GM19328 (cell line): ENCODE measurements around the gene PPP1R1A.

ENCODE experiments used
- ATAC-seq: cut with Tn5 transposase; IDR thresholded peaks from one replicate; pipeline ENCODE4 v1.9.1; 2021; ENCODE audit warnings: mild to moderate bottlenecking, moderate library complexity; ENCODE audit not compliant: unreplicated experiment

The PPP1R1A gene, protein sequence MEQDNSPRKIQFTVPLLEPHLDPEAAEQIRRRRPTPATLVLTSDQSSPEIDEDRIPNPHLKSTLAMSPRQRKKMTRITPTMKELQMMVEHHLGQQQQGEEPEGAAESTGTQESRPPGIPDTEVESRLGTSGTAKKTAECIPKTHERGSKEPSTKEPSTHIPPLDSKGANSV

DNA sequence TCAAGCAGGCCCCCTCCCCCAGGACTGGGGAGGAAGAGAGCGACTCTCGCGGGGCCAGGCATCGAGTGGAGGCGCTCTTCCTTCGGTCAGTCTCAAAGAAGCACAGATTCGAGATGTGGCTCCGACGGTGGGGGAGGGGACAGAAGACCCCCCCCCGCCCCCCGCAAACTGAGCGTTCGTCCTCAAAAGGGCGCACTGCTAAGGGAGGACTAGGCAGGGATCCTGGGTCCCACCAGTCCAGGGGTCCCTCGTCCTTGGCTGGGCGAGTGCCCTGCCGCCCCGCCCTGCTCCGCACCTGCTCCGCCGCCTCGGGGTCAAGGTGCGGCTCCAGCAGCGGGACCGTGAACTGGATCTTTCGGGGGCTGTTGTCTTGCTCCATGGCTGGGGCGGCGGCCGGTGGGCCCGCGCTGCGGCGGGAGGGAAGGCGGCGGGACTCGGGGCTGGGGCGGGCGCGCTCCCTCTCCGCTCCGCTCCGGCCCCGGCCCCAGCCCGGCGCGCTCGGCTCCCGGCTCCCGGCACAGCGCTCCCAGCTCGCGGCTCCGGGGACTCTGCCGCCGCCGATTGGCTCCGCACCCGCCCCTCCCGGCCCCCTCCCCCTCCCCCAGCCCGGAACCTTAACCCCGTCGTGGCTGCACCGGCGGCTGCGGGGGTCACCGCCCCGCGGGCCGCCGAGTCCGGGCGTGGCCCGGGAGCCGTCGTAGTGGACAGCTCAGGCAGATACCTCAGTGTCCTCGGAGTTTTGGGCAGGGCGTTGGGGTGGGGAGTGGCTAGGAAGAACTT is at the start of gene PPP1R1A:
TSS of gene PPP1R1A (minus strand) at position 550 of the 780 bp plus-strand sequence. CDS start at position 379, 171 bp downstream.
- ATAC-seq: no peak

DNA sequence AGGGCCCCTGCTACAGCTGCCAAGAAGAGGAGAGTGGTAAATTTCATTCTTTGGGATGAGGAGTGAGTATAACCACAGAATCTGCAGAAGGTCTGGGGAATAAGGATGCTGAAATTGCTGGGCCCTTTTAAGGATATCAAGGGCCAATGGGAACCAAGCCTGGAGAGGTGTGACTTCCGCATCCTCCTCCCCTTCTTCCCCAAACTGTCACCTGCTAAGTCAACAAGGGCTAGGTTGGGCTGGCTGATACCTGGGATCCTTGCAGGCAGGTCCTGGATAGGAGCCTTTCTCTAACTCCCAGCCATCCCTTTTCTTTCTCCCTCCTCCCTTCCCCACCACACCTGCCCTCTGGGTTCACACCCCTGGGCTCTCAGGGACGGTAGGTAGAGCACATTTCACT is 46.3 kb upstream of the PPP1R1A start, which contains the start of gene LACRT:
TSS of gene LACRT (minus strand) at position 101 of the 400 bp plus-strand sequence. CDS start at position 47, 54 bp downstream.
- no peak for ATAC-seq

DNA sequence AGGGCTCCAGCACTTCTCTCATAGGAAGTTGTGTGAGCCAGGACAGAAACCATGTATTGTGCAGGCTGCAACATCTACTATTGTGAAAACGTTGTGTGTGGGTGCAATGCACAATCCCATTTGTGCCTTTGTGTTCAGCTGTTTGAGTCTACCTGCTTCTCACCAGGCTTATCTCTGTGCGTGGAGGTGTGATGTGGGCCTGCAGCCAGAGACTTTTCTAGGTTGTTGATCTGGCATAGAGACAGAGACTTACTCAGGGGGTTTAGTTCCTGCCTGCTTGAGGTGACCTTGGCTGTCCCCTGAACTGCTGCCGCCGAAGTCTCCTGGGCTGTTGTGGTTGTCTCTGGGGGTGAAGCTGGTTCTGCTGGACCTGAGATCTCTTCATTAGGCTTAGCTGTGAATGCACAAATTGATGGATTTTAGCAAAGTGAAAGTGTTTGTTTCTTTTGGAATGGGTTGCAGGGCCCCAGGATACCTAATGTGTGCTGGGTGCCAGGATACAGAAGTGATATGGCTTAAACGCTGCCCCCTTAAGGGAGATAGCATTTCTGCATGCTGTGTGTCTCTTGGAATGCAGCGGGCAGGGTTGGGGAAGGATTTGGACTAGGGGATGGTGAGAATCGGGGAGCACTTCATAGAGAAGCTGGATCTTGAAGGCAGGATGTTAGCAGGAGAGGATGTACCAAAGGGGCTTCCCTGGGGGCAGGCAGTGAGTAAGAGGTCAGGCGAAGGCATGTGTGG is 43.7 kb upstream of the PPP1R1A start:
- ATAC-seq: no peak

DNA sequence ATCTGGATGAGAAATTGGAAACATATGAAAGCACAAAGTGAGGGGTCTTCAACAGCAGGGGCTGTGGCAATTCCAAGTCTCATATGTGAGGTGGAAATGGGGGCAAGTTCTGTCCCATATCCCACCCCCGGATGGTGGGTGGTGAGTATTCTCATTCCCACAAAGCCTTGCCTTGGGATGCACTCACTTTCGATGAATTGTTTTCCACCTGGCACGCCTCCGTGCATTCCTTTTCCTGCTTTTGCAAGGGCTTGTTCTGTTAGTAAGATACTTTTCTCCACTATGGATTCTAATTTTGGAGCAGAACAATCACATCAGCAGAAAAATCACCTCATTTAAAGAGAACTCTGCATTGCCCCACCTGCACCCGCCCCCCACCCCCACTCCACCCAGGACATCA is 43.1 kb upstream of the PPP1R1A start:
- ATAC-seq: no peak

DNA sequence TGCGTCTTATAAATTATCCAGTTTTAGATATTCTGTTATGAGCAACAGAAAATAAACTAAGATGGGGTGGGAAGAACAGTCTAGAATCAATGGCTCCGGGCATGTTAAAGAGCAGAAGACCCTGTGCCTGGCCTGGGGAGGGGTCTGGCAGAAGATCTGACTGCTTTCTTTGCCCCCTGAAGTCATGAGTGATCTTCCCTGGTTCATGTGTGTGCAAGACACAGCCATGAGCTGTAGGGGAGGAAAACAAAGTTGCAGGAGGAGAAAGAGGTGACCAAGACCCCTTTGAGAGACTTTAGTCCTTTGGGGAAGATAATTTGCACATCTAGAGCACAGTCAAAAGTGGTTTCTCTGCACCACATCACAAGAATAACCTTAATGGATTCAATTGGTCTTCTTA is 41.5 kb upstream of the PPP1R1A start:
- ATAC-seq: no peak

DNA sequence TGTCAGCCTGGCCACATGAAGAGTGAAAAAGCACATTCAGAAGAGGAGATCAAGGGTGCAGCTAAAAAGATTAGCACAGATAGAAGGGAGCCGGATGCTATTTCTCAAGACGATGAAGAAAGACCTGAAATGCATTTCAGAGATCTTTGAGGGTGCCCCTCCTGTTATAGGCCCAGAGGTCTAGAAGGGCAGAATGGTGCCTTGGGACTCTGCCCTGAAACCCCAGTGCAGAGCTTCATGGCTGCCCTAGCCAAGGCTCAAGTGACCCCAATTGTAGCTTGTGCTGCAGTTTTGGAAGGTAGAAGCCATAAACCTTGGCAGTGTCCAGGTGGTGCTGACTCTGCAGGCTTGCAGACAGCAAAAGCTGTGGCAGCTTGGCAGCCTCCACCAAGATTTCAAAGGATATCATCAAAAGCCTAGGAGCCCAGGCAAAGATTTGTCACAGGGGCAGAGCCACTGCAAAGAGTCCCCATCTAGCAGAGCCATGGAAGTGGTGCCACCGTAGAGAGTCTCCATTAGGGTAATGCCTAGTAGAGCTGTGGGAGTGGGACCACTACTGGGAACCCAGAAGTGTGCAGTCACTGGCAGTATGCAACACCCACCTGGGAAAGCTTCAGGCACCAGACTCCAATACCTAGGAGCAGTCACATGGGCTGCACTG is 39.9 kb upstream of the PPP1R1A start:
- no peak for ATAC-seq

DNA sequence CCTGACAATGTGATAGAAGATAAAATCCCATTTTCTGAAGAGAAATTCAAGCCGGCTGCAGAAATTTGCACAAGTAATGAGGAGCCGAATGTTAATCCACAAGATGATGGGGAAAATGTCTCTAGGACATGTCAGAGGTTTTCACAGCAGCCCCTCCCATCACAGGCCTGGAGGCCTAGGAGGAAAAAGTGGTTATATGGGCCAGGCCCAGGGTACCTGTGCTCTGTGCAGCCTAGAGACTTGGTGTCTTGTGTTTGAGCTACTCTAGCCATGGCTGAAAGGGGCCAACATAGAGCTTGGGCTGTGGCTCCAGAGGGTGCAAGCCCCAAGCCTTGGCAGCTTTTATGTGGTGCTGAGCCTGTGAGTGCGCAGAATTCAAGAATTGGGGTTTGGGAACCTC is 38.8 kb upstream of the PPP1R1A start:
- no peak for ATAC-seq

DNA sequence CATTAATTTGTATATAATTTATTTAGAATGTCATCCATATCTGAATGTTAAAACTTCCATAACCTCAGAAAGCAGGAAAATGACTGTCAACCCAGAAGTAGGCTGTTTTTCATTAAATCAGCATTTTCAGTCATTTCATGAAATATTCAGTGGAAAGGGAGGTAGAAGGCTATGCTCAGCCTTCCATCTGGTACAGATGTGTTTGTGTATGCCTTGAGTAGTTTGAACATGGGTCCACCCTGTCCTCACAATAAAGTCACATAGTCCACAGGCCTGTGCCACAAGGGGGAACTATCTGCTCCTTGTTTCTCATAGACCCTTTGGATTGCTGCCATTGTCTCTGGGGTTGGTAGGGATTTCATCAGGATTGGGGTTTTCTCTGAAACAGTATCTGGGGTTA is 37.1 kb upstream of the PPP1R1A start:
- no peak for ATAC-seq

DNA sequence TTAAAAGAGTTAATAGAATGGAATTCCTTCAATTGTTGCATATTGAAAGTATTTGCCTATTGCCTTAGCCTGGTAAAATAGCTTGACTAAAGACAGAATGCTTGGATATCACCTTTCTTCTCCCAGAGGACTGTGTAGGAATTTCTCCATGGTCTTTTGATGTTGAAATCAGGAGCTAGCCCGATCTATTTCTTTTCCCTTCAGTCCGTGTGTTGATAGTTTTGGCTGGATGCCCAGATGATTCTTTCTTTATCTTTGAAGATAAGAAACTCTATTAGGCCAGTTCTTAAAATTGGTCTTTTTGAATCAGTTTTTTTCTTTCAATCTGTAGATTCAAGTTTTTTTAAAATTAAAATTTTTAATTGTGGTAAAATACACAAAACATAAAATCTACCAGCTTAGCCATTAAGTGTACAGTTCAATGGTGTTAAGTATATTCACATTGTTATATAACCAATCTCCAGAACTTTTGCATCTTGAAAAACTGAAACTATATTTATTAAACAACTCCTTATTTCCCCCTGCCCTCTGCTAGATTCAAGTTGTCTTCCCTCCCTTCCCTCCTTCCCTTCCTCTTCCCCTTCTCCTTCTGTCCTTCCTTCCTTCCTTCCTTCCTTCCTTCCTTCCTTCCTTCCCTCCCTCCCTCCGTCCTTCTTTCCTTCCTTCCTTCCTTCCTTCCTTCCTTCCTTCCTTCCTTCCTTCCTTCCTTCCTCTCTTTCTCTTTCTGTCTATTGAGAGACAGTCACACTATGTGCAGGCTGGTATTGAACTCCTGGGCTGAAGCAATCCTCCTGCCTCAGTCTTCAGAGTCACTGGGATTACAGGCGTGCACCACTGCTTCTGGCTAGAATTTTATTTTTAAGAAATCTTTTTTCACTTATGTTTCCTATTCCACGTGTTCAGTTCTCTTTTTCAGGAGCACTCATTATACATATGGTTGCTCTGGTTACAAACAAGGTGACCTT is 36.1 kb upstream of the PPP1R1A start:
- ATAC-seq: no peak

DNA sequence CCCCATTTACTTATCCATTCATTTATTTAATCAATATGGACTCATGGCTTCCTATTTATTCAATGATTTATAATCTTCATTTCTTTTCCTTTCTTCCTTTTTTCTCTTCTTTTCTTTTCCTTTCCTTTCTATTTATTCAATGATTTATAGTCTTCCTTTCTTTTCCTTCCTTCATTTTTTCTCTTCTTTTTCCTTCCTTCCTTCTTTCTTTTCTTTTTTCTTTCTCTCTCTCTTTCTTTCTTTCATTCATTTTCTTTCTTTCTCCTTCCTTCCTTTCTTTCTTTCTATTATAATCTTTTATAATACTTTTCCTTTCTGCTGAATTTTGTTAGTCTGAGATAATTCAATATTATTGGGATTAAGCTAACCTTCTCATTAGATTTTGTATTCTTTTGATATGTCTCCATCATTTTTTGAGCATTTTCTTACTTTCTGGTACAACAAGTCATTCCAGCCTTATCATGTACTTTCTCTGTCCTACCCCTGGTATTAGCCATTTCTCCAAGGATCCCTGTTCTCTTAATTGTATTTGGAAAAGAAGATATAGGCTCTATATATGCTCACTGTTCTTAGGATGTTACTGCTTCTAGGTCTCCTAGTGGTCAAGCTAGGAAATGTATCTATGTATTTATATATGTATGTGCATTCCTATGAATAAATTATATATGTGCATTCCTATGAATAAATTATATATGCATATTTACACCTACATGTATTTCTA is 34.2 kb upstream of the PPP1R1A start:
- no peak for ATAC-seq

DNA sequence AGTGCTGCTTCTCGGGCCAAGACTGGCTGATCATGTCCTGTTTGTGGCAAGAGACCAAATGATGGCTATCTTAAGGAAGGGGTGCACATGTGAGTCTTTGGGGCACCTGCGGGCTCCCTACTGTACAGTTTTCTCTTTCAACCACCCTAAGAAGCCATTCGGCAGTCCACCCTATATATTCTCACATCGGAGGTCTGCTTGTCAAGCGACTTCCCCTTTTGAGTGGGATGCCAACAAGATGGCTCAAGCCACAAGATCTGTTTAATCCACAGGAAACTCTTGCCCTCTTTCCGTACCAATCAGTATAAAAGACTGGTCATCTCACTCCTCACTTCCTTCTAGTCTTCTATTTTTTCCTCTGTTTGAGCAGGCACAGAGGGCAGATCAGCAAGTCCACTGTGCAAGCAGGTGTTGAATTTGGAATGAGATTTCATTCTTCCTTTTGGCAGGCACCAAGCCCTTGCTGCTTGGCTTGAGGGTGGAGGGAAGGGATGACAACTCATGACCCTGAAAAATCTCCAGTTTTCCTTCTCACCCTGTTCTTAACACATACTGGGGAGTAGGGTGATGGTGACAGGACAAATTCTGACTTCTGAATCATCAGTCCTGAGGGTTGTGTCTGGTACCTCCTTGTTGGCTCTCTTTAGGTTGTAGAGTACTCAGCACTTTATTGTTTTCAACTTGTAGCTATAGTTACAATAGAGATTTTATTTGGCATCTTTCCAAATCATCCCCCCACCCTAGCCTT is 28.6 kb upstream of the PPP1R1A start:
- ATAC-seq: no peak

DNA sequence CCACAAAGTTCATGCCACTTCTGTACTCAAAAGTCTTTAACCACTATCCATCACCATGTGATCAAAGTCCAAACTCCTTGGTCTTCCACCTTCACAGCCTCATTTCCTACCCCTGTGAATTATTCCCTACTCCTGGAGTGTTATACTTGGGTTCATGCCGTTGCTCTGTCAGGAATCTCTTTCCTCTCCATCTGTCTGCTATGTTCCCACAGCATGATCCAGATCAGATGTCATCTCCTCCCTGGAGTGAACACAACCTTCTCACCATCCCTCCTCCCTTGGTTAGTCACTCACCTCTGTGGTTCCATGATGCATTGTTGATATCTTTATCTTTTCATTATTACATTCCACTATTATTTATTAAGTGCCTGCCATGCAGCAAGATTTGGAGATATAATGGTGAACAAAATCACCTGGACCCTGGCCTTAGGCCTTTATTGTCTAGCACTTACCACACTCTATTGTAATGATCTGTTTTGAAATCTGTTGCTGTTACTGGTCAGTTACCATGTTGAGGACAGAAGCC is 23.8 kb upstream of the PPP1R1A start:
- no peak for ATAC-seq

DNA sequence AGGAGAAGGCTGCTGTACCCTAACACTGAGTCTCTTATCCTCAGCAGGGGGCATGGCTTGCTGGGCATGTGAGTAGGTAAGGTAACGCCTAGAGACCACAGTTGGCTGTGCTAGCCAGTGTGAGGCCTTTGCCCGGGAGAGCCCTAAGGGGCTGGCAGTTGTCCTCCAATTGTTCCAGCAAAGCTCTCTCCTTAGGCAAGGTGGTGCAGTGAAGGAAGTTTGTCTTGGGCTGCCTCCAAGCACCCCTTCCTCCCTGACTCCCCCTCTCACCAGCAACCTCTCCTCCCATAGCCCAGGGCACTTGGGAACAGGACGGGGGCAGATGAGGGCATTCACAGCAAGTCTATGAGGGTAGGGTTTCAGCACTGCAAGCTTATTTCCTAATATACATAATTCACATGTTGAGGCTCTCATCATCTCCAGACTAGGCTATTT is 23.3 kb upstream of the PPP1R1A start:
- no peak for ATAC-seq

DNA sequence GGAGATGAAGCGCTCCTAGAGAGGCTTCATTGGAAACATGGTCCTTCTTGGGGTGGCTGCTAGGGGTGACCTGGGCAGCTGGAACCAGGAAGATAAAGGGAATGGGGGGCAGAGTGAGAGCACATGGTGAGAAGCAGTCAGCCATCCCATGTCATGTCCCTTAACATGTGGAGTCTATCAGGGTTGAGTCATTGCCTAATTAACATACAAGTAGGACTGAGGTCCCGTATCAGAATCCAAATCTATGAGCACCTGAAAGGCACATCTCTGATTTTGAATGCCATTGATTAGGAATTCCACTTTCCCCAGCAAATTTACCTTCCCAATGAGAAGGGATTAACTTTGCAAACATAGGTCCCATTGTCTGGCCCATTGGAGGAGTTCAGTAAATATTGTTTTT is 20.3 kb upstream of the PPP1R1A start:
- no peak for ATAC-seq

DNA sequence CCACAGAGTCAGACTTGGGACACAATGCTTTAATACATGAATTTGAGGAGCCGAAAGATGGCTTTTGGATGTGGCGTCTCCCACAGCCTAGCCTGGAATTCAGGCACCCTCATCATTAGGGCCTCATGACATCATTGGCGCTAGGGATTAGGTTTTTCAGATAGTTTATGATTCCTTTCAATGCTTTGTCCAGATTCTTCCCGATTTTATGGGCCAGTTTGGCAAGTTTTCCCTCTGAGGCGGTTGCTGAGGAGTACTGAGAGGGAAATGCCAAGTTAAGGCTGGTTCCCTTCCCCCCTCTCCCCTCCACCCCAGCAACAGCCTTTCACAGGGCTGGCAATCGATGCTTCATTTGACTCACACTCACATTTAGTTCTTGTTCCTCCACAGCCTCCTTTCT is 19.7 kb upstream of the PPP1R1A start:
- ATAC-seq: no peak

DNA sequence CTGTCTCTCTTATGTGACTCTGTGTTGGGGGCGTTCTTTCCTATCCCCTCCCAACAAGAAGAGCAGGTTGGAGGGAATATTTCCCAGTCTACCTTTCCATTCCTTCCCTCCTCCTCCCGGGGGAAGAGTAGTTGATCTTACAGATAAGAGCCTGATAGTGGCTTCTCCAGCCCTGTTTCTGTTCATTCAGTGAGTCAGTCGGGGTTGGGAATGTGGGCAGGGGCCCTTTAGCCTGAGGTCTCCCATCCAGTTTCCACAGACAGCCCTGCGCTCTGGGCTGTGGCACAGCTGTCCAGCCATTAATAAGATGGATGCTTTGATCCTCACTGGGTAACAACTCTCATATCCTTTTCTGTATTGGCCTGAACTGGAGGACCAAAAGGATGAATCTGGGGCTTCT is 18.1 kb upstream of the PPP1R1A start:
- no peak for ATAC-seq

DNA sequence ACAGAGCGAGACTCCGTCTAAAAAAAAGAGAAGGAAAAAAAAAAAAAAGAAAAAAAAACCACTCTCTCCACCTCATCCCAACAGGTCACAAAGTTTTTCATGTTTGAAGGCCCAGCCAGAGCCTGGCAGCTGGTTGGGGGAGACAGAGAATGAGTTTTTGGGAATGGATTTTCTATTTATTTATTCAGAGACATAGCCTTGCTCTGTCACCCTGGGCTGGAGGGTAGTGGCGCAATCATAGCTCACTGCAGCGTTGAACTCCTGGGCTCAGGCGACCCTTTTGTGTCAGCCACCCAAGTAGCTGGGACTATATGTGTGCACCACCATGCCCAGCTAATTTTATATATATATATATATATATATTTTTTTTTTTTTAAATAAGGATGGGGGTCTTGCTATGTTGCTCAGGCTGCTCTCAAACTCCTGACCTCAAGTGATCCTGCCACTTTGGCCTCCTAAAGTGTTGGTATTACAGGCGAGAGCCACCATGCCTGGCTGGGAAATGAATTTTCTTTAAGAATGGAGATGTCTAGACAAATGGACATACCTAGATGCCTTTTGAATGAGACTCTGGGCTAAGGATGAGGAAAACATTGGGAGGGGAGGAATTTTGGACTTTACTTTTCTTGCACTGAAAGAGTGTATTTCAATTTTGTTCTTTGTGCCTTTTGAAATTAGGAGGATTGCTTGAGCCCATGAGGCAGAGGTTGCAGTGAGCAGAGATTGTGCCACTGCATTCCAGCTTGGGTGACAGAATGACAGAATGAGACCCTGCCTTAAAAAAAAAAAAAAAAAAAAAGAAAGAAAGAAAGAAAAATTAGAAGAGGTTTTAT is 16.9 kb upstream of the PPP1R1A start:
- no peak for ATAC-seq

DNA sequence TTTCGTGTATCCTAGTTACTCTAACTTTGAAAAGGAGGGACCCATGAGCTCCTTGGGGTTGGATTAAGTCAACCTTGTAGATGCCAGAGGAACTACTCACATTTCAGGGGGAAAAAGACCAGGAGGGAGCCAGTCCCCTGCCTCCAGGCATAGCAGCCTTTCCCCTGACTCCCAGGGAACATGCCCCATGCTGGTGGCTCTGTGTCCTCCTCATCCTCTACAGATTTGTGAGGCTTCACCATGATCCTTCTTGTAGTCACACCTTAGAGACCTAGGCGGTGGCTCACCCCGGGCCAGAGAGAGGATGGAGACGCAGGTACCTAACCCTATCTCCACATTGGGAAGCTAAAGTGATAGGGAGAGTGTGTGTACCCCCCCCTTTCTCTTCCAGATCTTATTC is 16.0 kb upstream of the PPP1R1A start:
- ATAC-seq: no peak
